Amygdala (tissue), 56 donors: ENCODE data around the gene NOXO1.
A peak's percentile ranks its signal among the peaks of the same experiment; 100 is the strongest.

Experiments used
- DNase-seq, 56 donors: peaks; one replicate each; lab custom pipeline; 2025; lab: John Stamatoyannopoulos, UW

Gene NOXO1

DNA sequence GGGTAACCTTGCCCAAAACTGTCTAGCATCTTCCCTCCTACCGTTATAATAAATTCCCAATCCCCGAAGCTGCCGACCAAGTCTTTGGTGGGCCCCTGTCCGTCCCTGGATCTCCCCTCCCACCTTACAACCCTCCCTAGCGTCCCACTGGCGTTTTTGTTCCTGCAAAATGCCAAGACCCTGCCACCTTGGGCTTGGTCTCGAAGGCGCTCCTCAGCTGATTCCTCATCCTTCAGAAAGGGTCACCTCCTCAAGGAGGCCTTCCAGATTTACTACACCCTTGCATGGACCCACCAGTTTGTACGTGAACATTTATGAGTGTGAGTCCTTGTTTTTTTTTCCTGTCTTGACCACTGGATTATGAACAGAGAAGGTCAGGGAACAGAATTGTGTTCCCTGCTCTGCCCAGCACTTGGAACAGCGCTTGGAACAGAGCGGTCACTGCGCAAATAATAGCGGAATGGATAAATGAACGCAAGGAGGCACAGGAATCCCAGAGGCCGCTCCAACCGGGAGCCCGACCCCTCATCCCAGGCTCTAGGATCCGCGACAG is 1.8 kb upstream of the NOXO1 start:
- no peak for DNase-seq

DNA sequence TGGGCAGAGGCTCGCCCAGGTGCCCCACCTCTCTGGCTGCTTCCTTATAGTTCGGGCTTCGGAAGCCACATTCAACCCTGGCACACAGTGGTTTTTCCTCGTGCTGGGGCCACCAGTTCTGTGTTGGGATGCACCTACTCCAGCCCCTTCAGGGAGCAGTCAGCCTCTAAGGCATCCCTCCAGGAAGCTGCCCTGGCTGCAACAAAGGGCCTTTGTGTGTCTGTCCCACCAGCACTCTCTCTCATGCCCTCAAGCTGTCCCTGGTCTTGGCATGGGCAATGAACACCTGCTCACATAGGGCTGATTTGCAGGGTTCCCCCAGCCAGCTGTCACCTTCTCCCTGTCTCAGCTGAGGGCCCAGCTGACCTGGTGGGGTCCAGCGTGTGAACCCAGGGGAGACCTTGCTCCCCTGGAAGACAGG is 754 bp upstream of the NOXO1 start:
- DNase-seq, result peak in 20 of 56 donors; percentile 11 to 57 (median 34)

DNA sequence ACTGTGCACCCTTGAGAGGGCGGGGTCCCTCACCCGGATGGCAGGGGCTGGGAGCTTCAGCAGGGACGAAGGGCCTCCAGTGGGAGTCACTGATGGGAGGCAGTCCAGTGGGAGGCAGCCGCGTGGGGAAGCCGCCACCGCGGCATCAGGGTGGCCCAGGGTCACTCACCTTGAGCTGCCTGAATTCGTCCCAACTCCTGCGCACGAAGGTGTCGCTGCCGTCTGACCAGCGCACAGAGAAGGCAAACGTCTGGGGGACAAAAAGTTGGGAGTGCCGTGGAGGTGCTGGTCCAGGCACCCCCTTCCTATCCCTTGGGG is 540 bp downstream of the NOXO1 start:
- DNase-seq, result no peak

DNA sequence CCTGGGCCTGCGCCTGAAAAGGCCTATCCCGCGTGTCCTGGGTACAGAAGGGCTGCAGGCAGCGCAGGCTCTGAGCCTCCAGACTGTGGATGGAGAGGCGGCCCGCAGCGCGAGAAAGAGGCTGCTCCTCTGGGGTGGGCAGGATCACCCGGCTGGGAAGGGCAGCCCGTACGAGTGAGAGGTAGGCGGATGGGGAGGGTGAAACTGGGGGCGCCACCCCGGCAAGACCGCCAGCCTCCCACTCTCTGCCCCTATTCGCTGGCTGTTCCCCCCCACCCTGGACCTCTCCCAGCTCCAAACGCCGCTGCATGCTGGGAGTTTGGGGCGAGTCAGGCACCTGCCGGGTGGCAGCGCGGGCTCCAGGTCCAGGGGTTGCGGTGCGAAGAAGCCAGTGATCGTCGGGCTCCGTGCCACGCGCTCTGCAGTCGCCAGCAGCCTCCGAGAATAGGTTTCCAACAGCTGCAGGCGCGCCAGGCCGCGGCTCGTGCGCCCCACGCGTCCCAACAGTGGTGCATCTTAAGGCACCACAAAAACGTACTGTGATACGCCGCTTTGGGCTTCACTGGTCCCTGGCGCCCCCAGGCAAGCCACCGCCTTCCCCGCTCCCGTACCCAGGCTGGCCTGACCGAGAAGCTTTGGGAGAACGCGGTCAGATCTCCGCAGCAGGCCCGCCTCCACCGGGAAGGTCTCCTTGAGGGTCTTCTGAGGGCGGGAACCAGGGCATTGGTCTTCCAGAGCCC is 1.1 kb downstream of the NOXO1 start:
- DNase-seq, result peak in 2 of 56 donors; percentile 7 to 14

DNA sequence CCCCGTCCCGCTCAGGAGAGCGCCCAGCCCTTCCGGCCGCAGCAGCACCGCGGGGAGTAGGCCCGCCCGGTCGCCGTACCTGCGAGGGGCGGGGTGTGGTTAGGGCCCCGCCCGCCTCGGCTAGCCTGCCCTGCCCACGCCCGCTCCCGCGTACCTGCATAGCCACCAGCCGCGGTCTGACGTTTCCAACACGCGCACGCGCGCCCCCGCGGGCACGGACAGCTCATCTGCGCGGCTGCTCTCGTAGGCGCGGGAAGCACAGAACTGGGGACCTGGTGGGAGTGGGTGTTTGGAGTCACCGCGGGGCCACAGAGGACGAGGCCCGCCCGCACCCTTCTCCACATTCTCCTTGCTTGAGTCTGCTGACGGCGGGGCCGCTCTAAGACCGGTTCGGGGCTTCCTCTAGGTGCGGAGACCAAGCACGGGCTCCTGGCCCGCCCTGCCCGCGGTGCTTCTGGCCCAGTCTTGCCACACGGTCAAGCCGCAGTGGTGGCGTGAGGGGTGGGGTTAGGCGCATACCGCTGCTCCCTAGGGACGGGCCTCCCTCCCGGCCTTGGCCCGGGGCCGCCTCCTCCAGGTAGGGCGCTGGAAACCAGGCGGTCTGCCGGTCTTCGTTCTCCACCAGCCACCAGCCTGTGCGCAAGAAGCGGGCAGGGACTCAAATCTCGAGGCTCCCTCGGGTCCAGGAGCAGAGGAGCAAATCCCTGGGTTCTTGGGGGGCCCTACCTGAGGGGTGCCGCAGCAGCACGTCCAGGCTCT is 1.8 kb downstream of the NOXO1 start:
- DNase-seq, result no peak

DNA sequence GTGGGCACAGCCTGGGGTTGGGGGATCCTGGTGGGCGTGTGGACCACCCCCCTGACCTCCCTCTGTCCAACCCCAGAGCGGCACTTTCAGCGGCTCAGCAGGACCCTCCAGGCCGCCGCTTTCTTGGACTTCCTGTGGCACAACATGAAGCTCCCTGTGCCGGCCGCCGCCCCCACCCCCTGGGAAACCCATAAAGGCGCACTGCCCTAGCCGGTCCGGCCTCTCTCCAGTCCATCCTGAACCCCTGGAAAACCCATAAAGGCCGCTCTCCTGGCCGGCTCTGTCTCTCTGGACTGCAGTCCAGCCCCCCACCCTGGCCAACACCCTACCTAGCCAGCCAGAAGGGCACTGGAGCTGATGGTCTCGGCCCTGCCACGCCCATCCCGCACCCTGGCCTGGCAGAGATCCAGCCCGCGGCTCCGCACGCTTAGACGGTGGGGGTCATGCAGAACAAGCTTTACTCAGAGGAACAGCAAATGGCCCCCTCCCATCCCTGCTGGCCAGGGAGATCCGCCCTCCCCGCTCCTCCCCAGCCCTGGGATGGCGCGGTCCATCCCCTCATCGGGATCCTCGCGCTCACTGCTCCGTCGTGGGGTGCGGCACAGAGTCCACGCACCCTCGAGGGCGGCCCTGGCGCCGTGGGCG is 2.7 kb downstream of the NOXO1 start:
- no peak for DNase-seq

DNA sequence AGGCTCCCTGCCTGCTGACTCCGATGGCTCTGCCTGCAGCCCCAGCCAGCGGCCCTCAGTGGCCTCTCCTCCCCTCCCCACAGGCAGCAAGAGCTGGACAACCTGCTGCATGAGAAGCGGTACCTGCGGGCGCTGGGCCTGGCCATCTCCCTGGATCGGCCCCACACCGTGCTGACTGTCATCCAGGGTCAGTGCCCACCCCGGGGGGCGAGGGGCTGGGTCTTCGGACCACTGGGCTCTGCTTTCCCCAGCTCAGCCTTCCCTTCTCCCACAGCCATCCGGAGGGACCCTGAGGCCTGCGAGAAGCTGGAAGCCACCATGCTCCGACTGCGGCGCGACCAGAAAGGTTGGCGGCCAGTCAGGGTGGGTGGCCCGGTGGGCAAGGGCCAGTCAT is 3.4 kb downstream of the NOXO1 start:
- no peak for DNase-seq

DNA sequence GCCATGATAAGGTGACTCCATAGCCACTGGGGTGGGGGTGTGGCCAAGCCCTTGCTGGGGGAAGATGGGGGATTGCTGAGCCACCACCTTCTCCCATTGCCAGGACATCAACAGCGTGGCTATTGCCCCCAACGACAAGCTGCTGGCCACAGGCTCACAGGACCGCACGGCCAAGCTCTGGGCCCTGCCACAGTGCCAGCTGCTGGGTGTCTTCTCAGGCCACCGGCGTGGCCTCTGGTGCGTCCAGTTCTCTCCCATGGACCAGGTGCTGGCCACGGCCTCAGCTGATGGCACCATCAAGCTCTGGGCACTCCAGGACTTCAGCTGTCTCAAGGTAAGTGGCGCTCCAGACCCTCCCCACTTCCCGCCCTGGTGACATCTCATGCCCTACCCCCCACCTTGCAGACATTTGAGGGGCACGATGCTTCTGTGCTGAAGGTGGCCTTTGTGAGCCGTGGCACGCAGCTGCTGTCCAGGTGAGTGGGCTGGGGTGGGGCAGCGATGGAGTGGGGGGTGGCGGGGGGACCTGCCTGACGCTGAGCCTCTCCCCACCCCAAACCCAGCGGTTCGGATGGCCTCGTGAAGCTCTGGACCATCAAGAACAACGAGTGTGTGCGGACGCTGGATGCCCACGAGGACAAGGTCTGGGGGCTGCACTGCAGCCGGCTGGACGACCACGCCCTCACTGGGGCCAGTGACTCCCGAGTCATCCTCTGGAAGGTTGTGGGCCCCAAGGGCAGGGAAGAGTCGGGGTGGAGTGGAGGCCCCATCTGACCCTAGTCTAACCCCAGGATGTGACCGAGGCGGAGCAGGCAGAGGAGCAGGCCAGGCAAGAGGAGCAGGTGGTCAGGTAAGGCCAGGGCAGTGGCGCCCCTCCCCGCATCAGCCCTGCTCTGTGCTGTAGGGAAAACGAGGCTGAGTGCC is 4.1 kb downstream of the NOXO1 start:
- no peak for DNase-seq

DNA sequence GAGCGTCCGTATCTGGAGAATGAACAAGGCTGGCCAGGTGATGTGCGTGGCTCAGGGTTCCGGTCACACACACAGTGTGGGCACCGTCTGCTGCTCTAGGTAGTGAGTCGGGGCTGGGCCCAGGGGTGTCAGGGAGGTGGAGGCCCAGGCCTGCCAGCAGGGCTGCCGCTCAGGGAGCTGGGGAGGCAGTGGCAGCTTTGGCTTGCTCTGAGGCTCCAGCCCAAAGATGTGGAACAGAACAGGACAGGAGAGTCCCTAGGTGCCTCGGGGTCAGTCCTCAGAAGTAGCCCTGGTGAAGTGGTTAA is 5.1 kb downstream of the NOXO1 start:
- DNase-seq, result no peak

DNA sequence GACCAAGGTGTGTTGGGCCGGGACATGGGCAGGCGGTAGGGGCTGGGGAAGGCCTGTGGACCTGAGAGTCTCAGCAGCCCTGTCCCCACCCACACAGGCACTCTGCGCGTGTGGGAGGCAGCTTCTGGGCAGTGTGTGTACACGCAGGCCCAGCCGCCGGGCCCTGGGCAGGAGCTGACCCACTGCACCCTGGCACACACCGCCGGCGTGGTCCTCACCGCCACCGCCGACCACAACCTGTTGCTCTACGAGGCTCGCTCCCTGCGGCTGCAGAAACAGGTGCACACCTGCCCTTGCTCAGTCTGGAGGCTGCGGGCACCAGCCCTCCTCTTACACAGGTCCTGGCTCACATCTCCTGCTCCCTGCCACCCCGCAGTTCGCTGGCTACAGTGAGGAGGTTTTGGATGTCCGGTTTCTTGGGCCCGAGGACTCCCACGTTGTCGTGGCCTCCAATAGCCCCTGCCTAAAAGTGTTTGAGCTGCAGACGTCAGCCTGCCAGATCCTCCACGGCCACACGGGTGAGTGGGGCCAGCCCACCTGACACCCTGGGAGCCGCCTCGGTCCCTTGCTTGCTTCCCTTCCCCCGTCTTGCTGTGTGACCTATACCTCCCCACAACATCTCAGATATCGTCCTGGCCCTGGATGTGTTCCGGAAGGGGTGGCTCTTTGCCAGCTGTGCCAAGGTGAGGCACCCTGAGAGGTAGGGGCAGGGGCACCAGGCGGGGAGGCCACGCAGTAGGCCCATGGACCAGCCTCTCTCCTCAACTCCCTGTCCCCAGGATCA is 5.6 kb downstream of the NOXO1 start:
- no peak for DNase-seq

DNA sequence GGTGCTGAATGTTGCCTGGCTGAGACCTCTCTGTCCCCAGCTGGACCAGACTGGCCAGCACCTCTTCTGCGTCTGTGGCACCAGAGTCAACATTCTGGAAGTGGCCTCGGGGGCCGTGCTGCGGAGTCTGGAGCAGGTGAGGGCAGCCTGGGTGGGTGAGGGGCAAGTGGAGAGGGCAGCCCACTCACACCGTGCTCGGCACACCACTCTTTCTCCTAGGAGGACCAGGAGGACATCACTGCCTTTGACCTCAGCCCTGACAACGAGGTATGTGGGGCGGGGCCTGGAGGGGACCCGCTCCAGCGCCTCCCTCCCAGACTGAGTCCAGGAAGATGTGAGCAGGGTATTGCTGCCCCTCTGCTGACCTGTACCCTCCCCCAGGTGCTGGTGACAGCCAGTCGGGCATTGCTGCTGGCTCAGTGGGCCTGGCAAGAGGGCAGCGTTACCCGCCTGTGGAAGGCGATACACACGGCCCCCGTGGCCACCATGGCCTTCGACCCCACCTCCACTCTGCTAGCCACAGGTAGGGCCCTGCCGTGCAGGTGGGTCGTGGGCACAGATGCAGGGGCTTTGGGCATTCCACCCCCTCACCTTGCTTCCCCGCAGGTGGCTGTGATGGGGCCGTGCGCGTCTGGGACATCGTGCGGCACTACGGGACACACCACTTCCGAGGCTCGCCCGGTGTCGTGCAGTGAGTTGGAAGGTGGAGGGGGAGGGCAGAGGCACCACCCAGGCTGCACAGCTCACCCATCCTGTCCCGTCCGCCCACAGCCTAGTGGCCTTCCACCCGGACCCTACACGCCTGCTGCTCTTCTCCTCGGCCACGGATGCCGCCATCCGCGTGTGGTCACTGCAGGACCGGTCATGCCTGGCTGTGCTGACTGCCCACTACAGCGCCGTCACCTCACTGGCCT is 6.9 kb downstream of the NOXO1 start:
- no peak for DNase-seq

DNA sequence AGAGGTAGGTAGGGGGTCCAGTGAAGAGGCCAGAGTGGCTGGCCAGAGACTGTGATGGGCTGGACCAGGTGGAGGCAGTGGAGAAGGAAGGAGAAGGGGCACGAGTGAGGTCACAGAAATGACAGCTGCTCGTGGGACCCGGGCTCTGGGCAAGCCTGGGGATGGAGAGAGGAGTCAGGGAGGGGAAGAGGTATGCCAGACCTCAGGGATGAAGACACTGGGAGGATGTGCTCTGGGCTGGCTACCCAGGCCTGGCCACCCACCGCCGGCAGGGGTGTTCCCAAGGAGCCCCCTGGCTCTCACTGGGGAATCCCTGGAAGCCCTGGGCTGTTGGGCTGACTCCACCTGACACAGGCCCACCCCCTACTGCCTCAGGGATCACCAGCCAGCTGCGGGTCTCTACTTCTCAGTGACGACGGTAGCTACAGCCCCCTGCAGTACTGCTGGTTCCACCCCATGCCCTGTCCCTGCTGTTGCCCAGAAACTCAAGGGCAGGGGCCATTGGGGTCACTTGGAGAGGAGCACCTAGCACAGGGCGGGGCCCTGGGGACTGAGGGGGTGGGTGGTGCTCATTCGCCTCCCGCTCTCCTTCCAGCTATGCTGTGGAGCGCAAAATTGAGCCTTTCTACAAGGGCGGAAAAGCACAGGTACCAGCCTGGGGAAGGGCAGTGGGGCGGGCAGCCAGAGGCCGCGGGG is 7.7 kb downstream of the NOXO1 start:
- no peak for DNase-seq

DNA sequence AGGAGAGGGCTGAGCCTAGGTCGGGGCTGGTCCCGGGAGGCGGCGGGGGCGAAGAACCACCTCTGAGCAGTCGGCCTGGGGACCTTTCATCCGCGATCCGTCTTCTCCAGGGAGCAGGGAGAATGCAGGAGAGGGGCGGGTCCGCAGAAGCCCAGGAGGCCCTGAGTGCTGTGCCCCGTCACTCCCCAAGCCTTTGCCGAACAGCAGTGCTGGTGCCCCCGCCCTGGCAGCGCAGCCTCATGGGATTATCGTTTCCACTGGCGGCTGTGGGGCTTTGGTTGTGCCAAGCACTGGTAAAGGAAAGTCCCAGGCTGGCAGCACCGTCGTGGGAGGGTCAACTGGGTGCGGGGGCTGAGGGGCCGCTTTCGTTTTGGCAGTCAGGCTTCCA is 8.8 kb downstream of the NOXO1 start:
- DNase-seq, result no peak

DNA sequence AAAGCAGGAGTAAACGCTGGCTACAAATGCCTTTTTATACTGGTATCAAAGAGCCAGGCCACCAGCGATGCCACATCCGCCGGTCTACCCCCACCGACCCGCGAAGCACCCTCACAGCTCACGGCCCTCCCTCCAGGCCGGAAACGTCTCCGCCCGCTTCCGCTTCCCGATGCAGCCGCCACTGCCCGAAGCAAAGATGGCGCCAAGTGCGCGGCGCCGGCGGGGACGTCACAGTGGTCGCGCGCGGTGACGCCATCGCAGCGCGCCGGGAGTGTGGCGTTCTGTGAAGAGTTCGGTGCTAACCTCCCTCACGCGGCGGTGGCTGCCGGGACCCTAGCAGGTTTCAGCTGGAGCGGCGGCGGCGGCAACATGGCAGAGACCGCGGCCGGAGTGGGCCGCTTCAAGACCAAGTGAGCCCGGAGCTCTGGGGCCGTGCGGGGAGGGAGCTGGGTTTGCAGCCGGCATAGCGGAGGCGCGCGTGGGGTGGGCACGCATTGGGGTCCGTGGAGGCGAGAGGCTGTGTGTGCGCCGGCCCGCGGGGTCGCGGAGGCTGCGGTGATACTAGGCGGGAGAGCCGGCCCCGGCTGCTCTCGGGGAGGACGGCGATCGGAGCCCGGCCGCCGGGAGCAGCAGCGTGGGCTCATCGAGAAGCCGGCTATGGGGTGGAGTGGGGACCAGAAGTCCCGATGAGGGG is 9.3 kb downstream of the NOXO1 start, which contains the start of gene TBL3:
Gene TBL3, plus strand, starts transcription at position 258 of the 694 bp plus-strand sequence. Its CDS starts 112 bp downstream, at position 370.
- DNase-seq, result peak; percentile 25 to 97 (median 88)

DNA sequence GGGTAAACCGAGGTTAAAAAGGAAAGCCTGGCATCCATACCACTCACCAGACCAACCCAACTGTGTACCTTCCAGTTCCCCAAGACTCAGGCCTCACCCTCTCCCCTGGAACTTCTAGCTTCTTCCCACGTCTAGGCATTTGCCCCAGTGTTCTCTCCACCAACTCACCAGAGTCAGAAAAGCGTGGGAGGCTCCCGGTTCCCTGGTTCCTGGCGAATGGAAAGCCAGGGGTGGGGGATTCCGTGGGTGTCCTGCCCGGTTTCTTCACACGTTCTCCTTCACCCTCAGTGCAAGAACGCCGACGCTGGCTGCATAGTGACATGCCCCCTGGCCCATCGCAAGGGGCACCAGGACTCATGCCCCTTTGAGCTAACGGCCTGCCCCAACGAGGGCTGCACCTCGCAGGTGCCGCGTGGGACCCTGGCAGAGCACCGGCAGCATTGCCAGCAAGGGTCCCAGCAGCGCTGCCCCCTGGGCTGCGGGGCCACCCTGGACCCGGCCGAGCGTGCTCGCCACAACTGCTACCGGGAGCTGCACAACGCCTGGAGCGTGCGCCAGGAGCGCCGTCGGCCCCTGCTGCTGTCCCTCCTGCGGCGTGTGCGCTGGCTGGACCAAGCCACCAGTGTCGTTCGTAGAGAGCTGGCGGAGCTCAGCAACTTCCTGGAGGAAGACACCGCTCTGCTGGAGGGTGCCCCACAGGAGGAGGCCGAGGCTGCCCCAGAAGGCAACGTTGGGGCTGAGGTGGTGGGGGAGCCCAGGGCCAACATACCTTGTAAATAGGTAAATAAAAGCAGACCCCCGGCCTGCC is 12.9 kb downstream of the NOXO1 start:
- no peak for DNase-seq

DNA sequence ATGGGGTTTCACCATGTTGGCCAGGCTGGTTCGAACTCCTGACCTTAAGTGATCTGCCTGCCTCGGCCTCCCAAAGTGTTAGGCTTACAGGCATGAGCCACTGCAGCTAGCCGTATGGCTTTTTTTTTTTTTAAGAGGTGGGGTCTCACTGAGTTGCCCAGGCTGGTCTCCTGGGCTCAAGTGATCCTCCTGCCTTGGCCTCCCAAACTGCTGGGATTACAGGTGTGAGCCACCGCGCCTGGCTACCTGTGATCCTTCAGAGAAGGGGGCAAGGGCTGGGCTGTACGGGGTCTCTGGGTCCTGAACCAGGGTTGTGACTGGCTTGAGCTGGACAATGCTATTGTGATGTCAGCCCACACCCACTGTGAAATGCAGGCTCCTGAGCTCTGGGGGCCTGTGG is 14.8 kb downstream of the NOXO1 start, which contains the start of gene RNF151:
Gene RNF151, plus strand, starts transcription at position 397 of the 400 bp plus-strand sequence. CDS start 26 bp downstream, outside the sequence.
- DNase-seq, result no peak
